COLO668 (cell line): Measurements from ENCODE around the gene MT1E.
"Not testable (repeated sequence)": the region's sequence is repeated elsewhere in the genome, so short reads cannot be mapped to it uniquely, and the experiment has no call there.

Experiments
- DNase-seq: peaks from one replicate; lab custom pipeline; 2025; ENCODE audit not compliant: unreplicated experiment; lab: John Stamatoyannopoulos, UW

MT1E gene

DNA sequence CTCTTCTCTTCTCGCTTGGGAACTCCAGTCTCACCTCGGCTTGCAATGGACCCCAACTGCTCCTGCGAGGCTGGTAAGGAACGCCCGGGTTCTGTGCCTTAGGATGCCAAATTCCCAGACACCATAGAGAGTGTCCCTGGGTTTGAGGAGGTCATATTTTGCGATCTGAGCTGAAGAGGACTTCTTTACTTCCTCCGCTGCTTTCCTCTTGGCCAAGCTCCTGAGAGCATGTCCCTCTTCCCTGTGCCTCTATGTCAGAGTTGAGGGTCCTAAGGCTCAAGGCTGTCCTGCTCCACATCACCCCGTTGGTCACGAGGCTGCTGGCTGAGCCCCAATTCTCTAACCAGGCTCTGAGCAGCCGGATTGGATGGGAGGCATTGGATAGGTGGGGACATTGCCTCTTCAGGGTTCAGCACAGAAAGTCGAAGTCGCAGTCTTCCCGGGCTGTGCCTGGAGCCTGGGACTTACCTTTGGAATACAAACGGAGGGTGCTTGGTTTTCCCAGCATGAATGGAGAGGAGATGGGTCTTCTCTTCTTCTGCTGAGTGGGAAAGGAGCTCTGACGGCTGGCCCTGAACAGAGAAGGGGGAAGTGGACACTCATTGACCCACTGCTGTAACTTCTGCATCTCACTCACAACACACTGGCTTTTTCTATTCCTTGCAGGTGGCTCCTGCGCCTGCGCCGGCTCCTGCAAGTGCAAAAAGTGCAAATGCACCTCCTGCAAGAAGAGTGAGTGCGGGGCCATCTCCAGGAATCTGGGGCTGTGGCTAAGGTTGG lies 44.4 kb downstream of the MT1E start:
- DNase-seq, result no peak

DNA sequence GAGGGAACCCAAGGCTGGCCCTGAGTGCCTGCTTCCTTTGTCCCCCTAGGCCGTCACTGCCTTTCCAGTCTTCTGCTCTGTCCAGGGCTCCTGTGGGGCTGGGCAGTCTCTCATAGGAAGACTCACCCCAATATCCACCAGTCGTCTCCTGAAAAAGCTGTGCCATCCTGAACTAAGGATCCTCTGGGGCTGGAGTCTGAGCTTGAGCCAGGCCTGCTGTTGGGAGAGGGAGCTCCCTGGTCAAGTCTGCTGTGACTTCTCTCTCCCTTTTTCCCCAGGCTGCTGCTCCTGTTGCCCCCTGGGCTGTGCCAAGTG lies 45.0 kb downstream of the MT1E start:
- DNase-seq, result no peak

DNA sequence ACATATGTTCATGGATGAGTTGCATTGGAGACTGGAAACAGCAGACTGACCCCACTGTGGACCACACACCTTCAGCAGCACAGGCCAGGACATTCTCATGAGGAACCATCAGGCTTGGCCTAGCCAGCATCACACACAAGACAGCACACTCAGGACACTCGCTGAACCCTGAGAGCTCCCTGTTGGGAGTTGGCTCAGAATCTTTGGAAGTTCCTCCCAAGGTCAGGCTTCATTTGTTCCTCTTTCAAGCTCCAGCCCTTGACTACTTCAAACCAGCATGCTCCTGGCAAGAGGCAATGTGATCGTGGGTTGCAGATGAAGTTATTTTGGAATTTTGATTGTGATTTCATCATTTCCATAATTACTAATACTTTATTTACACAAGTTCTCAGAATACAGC lies 46.1 kb downstream of the MT1E start:
- DNase-seq, result not testable (repeated sequence)

DNA sequence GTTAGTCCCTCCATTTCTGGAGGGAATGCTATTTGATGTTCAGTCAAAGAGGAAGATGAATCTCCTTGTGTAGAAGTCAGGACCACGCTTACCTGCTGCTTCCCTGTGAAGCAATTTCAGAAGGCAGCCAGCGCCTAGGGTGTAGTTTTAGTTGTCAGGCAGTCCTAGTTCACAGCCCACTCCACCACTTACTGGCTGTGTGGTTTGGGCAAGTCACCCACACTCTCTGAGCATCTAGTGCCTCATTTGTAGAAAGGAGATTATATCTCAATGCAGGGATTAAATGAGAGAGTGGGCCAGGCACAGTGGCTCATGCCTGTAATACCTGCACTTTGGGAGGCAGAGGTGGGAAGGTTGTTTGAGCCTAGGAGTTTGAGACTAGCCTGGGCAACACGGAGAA lies 46.6 kb downstream of the MT1E start:
- not testable (repeated sequence) for DNase-seq

DNA sequence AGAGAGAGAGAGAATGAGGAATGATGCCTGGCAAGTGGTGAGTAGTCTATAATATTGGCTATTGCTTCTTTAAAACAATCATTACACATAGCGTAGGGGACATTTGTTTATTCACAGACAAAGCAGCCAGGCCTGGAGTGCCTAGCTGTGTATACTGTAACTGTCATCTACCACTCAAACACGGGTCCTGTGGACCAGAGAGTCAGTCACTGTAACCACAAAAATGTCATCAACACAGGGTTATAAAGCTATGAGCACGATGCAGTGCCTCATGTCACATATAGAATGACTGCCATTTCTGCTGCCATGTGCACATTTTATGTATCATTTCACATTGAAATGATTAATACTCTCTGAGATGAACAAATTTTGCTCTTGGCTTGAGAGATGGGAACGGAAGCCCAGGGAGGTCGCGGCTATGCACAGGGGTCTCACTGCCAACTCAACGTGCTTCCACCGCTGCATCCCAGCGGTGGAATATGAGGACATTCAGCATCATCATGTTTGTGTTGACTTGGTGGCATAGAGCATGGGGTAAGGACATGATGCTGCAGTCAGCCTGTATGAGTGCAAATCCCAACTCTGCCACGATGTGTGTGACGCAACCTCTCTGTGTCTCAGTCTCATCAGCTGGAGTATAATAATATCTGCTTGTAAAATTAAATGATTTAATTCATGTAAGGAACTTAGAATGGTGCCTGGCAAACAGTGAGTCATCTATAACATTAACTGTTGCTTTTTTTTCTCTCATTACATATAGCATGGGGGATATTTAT lies 47.4 kb downstream of the MT1E start:
- no peak for DNase-seq

DNA sequence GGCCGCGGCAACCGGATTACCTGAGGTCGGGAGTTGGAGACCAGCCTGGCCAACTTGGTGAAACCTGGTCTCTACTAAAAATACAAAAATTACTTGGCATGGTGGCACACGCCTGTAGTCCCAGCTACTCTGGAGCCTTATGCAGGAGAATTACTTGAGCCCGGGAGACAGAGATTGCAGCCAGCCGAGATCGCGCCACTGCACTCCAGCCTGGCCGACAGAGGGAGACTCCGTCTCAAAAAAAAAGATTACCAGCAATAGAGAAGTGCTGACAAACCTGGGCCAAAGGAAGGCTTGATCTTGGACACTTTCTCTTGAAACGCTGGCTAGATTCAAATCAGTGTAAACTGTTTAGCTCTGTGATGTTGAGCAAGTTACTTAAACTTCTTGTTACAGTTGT lies 48.3 kb downstream of the MT1E start:
- DNase-seq, result no peak

DNA sequence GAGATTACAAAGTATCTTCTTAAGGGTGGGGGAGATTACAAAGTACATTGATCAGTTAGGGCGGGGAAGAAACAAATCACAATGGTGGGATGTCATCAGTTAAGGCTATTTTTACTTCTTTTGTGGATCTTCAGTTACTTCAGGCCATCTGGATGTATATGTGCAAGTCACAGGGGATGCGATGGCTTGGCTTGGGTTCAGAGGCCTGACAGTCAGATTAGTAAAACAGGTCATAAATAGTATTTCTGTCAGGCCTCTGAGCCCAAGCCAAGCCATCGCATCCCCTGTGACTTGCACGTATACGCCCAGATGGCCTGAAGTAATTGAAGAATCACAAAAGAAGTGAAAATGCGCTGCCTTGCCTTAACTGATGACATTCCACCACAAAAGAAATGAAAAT lies 49.0 kb downstream of the MT1E start:
- not testable (repeated sequence) for DNase-seq

DNA sequence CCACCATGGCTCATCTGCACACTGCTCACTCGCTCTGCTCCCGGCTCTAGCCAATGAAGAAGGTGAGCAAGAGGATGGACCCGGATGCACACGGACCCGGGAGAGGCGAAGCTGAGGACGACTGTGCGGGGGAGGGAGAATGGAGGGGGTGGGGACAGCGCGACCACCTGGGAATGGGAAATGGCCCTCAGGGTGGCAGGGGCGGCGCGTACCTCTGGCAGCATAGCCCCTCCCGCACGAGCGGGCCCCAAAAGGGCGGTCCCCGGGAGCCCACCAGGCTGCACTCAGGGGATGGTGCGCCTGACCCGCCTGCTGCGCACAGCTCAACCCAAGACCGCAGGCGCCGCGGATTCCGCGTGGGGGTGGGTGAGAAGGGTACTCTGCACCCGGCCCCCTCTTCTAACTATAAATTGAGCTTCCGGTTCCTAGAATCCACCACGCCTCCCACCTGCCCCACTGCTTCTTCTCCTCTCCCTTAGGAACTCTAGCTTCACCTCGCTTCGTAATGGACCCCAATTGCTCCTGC lies 50.2 kb downstream of the MT1E start:
- DNase-seq, result no peak
